Lower leg skin (tissue), 4 donors: ENCODE data around the gene ARL5B. TPM values are rescaled to one million over a fixed set of nuclear protein-coding genes. Genes with fewer than 3 reads are reported as not detected.

Experiments
- DNase-seq, 2 donors: peaks; one replicate each; pipeline ENCODE4 v3.0.0-alpha.2; 2019; ENCODE audit warnings: low spot score in 2 of 2
- H3K4me3 ChIP-seq: fragments of 200-600 bp; sonication (generic); 2 replicates; pipeline ENCODE4 v1.5.1; 2017; ENCODE audit warnings: mild to moderate bottlenecking, low read depth; ENCODE audit not compliant: poor library complexity, severe bottlenecking
- CTCF ChIP-seq, 3 donors: fragments of 450-650 bp; IDR thresholded peaks; one replicate each; pipeline ENCODE4 v1.5.1; 2016; ENCODE audit warnings: antibody characterized with exemption in 3 of 3, mild to moderate bottlenecking in 3 of 3, moderate library complexity in 2 of 3
- POLR2A ChIP-seq, 2 donors: fragments of 450-650 bp; IDR thresholded peaks; one replicate each; pipeline ENCODE4 v1.6.1; 2016 to 2017; ENCODE audit warnings: antibody characterized with exemption in 2 of 2, mild to moderate bottlenecking in 1 of 2, moderate library complexity in 1 of 2
- WGBS, 2 donors: methylation state at CpG; one replicate each; pipeline ENCODE4 v1.1.5; 2018; 5-methylcytosine and 5-hydroxymethylcytosine counted together
- intact Hi-C: fragments of 100-400 bp; cut with DNase I; formaldehyde crosslinking; loops from one replicate; pipeline ENCODE4 v1.15.0; 2023; ENCODE audit warnings: low total_unique reads
- total RNA-seq, 4 donors: library from RNA; depleted of rRNA; stranded (reverse); fragments of >200 nt; gene quantifications; one replicate each; pipeline ENCODE4 v1.1.0, GENCODE V29; 2016

The ARL5B gene
- total RNA-seq, 4 donors from 2014 or later: 10.9 to 15.9 (median 14.0) TPM

- WGBS, 2 donors: 80 to 87% methylated on average over 5 of the region's 5 CpGs
- no peak overlapping the region for H3K4me3 ChIP-seq
- intact Hi-C loops: no loop called here
- DNase-seq: no peak
- no peak for TF ChIP-seq CTCF (IDR thresholded peaks at IDR 0.05)
- TF ChIP-seq POLR2A (IDR thresholded peaks at IDR 0.05): no peak
These were observed 44.3 kb downstream of the ARL5B start for GRCh38 chr10:18703521-18703920.

GRCh38 chr10:18710201-18710653 is 51.0 kb downstream of the ARL5B start:
- WGBS, 2 donors: 91% methylated on average over 31 of the region's 31 CpGs
- intact Hi-C loops: no loop called here
- no peak overlapping the region for H3K4me3 ChIP-seq
- TF ChIP-seq CTCF (IDR thresholded peaks at IDR 0.05) (no peak), POLR2A (IDR thresholded peaks at IDR 0.05) (no peak)
- DNase-seq: no peak

GRCh38 chr10:18713077-18713476 is 53.8 kb downstream of the ARL5B start:
- H3K4me3 ChIP-seq: no peak overlapping the region
- WGBS, 2 donors: 29 to 32% methylated on average over 6 of the region's 6 CpGs
- TF ChIP-seq CTCF (IDR thresholded peaks at IDR 0.05) (no peak), POLR2A (IDR thresholded peaks at IDR 0.05) (no peak)
- peak in 1 of 2 donors; percentile 52 for DNase-seq
- intact Hi-C loops: no loop called here

GRCh38 chr10:18718991-18719390 is 59.8 kb downstream of the ARL5B start:
- no peak overlapping the region for H3K4me3 ChIP-seq
- TF ChIP-seq CTCF (IDR thresholded peaks at IDR 0.05) (no peak), POLR2A (IDR thresholded peaks at IDR 0.05) (no peak)
- intact Hi-C loops: no loop called here
- no peak for DNase-seq
- WGBS, 2 donors: 43 to 92% methylated on average over 1 of the region's 1 CpG

GRCh38 chr10:18719811-18720210 is 60.6 kb downstream of the ARL5B start:
- 73 to 81% methylated on average over 1 of the region's 1 CpG for WGBS, 2 donors
- no peak for TF ChIP-seq CTCF (IDR thresholded peaks at IDR 0.05)
- no peak for TF ChIP-seq POLR2A (IDR thresholded peaks at IDR 0.05)
- DNase-seq: no peak
- intact Hi-C loops: no loop called here
- H3K4me3 ChIP-seq: no peak overlapping the region

GRCh38 chr10:18721067-18721466 is 61.8 kb downstream of the ARL5B start:
- no peak overlapping the region for H3K4me3 ChIP-seq
- intact Hi-C loops: no loop called here
- no peak for TF ChIP-seq CTCF (IDR thresholded peaks at IDR 0.05)
- no peak for TF ChIP-seq POLR2A (IDR thresholded peaks at IDR 0.05)
- DNase-seq: no peak
- 79 to 81% methylated on average over 8 of the region's 9 CpGs for WGBS, 2 donors
